NCI-H1048 (cell line): ENCODE results near the gene MYBBP1A.

Experiments used
- DNase-seq: peaks from one replicate; lab custom pipeline; 2025; lab: John Stamatoyannopoulos, UW

MYBBP1A gene

GRCh38 chr17:4549781-4550533 is 5.2 kb downstream of the MYBBP1A start:
- no peak for DNase-seq

DNA sequence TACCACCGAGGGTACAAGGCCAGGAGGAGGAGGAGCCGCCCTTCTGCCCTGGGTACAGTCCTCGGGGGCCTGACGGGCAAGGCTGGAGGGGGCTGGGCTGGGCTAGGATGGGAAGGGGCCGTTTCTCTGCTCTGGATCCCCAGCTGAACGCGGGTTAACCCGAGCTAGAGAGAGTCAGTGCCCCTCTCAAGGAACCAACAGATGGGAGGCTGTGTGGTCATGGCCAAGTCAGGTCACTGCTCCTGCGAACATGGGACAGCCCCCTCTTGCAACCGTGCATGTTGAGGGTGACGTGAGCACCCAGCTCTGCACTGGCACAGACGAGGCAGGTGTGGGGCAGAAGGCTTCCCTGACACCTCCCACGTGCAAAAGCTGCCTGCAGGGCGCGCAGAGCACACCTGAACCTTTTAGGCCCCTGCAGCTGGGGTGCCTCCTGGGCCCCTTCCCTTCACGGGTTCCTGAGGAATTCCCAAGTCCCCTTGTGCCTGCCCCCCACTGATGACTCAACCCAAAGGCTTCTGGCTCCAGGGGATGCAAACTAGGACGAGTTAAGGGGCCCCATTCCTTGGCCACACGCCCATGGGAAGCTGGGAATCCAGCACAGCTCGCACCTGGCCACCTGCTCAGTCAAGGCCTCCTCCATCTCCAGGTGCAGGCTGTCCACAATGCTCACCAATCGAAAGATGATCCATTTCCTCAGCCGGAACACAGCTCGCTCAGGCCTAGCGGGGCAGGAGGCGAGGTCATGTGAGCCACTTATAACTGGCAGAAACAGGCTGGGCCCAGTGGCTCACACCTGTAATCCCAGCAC is 6.3 kb downstream of the MYBBP1A start:
- DNase-seq, result no peak

GRCh38 chr17:4548061-4548461 is 7.1 kb downstream of the MYBBP1A start:
- no peak for DNase-seq

DNA sequence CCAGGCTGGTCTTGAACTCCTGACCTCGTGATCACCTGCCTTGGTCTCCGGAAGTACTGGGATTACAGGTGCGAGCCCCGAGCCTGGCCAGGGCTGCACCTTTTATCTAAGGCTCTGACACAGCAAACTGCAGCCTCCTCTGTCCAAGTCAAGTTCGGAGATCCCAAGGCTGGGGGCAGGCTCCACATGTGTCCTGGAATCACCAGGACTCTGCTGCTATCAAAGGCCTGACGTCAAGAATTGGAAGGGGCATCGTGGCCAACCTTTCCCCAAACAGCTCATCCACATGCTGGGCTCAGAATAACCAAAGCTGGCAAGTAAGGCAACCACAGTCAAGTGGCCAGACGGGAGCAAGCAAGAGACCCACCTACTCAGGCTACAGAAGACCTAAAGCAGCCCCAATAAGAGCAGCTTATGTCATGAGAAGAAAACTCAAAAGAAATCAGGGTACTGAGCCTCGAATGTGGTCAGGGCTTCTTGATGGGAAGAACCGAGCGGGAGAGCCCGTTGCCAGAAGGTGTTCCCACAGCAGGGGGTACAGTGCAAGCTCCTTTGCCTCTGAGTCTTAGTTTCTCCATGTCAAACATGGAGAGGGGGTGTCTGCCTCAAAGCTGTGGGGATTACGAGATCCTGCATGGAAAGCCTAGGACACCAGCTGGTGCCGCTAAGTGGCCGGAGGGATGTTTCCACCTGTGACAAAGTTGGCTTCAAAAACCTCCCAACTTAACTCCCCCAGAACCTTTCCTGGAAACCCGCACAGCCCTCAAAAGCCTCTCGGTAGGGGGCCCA is 7.9 kb downstream of the MYBBP1A start:
- no peak for DNase-seq

- DNase-seq, result no peak
Observed at GRCh38 chr17:4545217-4545951, 9.8 kb downstream of the MYBBP1A start.

GRCh38 chr17:4544951-4545216 is 10.3 kb downstream of the MYBBP1A start:
- no peak for DNase-seq

GRCh38 chr17:4544135-4544950 is 10.8 kb downstream of the MYBBP1A start:
- no peak for DNase-seq

DNA sequence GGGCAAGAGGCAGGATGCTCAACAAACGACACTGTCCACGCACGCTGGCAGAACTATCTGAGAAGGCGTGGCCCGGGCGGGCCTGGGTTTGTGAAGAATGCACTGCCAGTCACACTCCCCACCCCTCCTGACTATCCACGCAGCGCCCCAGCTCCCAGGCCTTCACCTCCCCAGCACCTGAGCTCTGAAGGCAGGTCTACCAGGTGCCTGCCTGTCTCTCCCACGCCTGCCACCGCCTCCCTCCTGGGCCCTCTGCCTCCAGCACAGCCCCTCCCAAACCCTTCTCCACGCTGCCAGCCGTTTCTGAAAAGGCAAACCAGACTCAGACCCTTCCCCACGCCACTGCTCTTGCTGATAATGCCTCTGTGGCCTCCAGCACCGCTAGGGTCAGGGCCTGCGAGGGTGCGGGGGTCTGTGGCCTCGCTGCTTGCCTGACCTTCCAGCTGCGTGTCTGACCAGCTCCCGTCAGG is 11.6 kb downstream of the MYBBP1A start:
- DNase-seq, result no peak

DNA sequence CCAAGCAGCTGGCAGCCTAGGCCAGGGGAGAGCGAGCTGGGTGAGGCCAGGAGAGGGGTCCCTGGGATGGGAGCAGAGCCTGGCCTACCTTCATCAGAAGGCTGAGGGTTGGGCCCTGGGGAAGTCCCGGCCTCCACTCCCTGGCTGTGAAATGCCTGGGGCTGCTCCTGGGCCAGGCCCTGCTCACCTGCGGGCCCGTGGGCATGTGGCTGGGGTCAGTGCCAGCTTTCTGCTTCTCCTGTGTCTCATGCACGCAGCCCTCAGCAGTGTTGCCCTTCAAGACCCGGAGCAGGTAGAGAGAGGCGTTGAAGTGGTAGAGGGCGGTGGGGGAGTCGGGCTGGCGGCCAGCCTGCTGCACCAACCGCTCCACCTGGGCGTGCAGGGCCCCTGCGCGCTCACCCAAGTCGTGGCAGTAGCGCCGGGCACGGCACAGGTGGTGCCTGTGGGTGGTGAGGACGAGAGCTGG is 12.4 kb downstream of the MYBBP1A start:
- no peak for DNase-seq

- DNase-seq, result no peak
Observed at GRCh38 chr17:4542003-4542725, 13.0 kb downstream of the MYBBP1A start.

- no peak for DNase-seq
Observed at GRCh38 chr17:4541328-4542002, 13.7 kb downstream of the MYBBP1A start.

GRCh38 chr17:4540687-4541327 is 14.4 kb downstream of the MYBBP1A start:
- no peak for DNase-seq

- DNase-seq, result no peak
Observed at GRCh38 chr17:4540224-4540651, 14.9 kb downstream of the MYBBP1A start.

DNA sequence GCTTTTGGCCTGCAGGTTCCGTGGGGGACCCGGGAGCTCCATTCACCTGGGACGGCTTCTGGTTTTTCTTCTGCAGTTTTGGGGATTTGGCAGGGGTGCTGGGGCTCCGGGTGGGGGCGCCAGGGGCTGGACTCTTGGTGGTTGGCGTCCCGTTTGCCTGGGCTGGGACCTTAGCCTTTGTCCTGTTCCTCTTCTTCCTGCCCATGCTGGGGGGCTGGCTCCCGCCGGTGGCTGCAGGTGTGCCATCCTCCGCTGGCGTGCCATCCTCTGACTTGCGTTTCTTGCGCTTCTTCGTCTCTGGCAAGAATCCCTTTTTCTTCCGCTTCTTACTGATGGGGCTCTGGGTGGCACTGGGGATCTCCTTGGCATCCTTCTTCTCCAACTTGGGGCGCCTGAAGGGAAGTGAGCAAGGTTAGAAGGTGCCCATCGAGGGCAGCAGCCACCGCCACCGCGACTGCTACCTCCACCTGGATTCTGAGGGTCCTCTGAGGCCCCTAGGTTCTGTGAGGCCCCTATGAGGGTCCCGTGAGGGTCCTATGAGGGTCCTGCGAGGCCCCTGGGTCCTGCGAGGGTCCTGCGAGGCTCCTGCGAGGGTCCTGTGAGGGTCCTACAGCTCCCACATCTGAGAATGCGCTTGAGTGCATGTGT is 15.5 kb downstream of the MYBBP1A start:
- DNase-seq, result no peak

- DNase-seq, result no peak
Observed at GRCh38 chr17:4539025-4539424, 16.2 kb downstream of the MYBBP1A start.

DNA sequence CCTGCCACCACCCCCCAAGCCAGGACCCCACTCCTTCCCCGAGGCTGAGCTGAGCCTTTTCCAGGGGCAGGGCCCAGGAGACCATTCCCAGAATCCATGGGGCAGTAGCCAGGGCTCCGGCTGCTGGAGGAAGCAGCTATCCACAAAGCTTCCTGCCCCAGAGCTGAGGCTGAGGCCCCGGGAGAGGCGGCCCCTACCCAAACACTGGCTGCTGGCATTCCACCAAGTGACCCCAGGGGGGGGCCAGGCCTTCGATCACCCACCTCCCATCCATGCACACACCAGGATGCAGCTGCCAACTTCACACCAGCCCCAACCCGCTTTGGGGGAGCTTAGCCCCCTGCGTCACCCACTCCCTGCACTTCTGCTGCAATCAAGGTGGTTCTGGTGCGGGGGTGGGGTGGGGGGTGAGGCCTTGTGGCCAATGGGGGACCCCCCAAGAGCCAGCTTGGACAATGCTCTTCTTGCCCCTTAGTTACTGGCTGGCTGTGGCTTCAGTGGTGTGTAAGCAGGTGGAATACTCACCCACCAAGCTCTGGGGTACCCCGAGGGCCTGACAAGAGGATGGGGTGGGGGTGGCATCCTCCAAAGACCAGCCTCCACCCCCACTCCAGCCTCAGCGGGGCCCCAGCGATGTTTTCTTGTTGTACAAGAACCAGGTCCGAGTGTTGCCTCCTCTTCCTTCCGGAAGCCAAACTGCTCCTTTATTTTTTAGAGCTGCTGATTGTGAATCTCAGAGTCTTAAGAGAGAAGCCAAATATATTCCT is 16.8 kb downstream of the MYBBP1A start:
- no peak for DNase-seq

DNA sequence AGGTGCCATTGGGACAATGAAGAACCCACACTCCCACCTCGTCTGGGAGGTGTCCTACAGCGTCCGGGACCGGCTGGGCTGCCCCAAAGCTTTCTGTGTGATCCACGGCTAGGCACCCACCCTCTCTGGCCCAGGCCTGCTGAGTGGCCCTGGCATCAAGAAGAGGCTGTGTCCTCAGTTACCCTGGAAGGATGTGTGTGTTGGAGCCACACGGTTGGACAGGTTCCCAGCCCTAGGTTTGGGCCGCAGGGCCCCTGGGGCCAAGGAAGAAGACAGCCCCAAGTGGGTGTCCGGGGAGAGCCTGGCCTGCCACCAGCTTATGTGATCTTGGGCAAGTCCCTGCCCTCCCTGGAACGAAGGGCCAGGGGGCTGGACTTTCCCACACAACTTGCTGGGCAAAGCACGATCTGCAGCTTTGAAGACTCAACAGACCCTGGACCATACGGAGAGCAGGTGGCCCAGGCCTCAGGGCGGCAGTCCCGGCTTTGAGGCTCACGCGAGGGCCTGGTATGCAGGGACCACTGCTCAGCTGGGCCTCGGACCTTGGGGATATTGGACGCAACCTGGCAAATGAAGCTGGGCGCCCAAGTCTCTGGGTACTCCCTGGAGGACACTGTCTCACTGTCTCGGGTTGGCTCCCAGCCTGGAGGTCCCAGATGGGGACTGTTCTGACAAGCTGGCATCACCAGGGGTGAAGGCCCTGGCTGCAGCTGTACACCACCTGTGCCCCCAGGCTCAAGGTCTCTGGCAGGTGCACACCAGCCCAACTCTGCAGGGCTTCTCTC is 17.5 kb downstream of the MYBBP1A start:
- DNase-seq, result no peak
